ENCODE measurements around the gene MUC2.
"Not testable (repeated sequence)": the region's sequence is repeated elsewhere in the genome, so short reads cannot be mapped to it uniquely, and the experiment has no call there.

MUC2 gene

GRCh38 chr11:1108246-1108900 lies 33.7 kb downstream of the MUC2 start:
- no peak for FAIRE-seq

GRCh38 chr11:1109101-1109917 lies 34.6 kb downstream of the MUC2 start:
- no peak for FAIRE-seq

GRCh38 chr11:1109918-1110705 lies 35.4 kb downstream of the MUC2 start:
- FAIRE-seq = no peak

DNA sequence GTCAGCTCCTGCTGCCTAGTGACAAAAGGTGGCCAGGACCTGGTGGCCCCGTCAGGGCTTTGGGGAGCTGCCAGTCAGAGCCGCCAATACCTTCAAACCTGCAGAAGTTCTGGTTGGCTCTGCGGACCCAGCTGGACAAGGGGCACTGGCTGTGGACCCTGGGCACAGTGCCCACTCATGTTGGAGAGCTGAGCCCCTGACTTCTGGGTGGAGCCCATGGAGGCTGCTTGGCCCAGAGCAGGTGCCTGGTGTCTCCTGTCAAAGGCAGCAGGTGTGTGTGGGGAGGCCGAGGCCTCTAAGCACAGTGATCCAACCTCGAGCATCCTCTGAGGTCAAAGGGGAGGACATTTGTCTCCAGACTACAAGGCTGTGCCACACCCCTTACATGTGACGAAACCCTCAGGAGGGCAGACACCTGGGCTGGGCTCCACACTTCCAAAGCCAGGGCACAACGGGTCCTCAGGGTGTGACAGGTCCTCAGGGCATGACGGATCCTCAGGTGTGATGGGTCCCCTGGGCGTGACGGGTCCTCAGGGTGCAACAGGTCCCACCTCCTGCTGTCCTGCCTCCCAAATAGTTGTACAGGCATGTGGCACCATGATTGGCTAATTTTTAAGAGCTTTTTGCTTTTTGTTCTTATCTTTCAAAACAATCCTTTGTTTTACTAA lies 37.0 kb downstream of the MUC2 start:
- FAIRE-seq = no peak

DNA sequence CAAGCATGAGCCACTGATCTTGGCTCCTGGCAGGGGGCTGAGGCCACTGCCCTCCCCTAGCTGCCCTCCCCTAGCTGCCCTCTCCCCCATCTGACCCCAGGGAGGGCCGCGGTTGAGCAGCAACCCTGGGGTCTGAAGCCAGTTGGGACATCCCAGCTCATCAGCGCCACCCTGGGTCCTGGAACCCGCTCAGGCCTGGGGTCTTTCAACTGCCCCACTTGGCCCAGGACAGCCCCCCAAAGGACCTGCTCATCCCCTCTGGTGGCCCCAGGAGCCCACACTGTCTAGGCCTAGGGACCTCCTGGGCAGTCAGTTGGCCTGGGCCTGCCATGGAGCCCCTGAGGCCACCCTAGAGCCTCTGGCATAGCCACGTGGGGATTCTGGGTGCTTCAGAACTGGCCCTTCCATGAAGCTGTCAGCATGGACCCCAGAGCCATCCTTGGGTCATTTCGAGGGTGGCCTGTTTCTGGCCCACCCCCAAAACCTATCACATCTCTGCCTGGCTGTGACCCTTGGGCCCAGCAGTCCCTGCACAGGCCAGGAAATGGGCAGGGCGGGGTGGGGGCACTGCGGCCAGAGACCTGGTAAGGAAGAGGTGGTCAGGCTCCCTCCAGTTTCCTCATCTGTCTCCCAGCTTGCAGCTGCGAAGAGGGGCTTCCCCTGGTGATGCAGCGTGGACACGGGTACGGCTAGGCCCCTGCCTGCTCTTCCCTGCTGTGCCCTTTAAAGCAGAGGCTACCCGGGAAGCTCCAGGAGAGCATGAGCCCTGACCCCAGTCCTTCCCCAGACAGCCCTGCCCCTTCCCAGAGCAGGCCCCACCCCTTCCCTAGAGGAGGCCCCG lies 37.9 kb downstream of the MUC2 start:
- no peak for FAIRE-seq

- no peak for FAIRE-seq
These were observed 38.9 kb downstream of the MUC2 start for GRCh38 chr11:1113405-1114201.

GRCh38 chr11:1115292-1115691 lies 40.6 kb downstream of the MUC2 start:
- not testable (repeated sequence) for FAIRE-seq

DNA sequence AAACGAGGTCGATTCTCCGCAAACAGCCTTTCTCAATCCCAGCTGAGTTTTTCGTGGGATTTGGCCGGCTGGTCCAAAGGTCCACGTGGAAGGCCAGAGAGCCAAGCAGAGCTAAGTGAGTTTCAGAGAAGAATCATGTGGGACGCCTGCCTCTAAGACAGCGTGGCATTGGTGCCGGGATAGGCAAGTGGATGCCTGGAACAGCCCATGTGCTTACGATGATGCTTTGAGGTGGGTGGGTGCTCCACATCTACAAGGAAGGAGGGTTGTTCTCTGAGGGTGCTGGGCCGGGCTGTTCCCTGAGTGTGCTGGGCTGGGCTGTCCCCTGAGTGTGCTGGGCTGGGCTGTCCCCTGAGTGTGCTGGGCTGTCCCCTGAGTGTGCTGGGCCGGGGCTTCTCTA lies 41.4 kb downstream of the MUC2 start:
- FAIRE-seq = no peak

DNA sequence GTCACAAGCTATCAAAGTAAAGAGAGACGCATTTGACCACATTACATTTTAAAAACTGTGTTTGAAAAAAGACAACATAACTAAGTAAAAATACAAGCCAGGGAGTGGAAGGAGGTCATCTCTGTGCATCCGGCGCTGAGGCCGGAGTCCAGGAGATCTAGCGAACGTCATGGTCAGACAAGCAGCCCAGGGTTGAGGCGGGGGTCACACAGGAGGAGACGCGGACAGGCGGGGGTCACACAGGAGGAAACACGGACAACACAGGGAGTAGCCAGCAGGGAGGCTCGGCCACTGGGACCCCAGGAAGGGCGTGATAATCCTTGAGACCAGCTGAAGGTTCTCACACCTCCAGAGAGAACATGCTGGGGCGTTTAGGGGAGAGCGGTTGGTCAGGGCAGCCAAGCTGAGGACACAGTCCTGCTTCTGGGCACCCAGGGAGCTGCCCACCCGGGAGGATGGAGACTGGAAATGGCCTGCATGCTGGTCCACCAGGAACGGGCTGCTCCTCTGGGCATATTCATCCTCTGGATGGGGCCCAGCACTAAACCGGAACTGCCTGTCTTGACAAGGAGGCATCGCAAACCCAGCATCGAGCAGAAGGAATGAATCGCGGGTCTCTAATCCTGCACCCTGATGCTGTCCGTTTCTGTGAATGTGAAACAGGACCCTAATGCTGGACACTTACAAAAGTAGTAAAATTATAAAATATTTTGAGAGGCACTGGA lies 42.2 kb downstream of the MUC2 start:
- FAIRE-seq = no peak

DNA sequence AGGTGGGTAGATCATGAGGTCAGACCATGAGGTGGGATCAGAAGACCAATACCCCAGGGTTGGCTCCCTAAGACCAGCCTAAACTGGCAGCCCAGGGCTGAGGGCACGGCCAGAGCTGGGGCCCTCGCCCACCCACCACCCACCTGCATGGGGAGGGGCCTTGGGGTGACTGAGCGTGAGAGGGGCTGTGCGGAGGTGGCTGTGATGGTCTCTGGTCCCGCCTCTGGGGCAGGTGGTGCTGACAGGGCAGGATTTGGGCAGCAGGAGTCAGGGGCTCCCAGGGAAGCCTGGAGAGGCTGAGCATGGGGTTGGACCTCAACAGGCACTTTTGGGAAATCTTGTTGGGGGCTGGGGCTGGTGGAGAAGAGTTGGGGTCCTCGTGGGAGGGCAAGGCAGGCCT lies 43.3 kb downstream of the MUC2 start:
- FAIRE-seq = no peak

DNA sequence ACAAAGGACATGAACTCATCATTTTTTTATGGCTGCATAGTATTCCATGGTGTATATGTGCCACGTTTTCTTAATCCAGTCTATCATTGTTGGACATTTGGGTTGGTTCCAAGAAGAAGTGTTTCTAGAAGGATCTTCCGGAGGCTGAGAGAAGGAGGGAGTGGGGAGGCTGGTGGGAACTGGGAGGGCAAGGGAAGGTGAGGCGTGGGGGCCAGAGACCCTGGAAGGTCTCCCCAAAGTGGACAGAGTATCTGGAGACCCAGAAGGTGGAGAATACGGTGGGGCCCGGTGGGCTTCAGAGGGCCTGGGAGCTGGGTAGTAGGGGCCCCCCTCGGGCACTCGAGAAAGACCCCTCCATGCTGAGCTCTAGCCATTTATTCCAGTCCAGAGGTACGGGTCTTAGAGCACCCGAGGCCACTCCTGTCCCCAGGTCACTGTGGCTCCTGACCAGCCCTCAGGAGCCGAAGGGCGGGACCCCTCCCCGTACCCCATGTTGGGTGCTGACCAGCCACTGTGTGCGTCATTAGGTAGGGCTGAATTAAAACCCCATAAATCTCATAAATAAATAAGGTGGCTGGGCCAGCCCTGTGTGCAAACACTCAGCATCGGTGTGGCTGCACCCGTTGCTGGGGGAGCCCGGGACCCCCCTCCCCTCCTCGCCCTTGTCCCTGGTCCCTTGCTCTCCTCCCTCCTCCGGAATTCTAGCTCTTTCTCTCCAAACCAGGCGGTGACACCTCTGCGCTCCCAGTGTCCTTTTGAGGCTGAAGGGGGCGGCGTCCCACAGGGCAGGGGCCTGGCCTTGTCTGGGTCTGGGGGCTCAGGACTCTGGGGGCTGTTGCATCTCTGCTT lies 44.3 kb downstream of the MUC2 start:
- no peak for FAIRE-seq

DNA sequence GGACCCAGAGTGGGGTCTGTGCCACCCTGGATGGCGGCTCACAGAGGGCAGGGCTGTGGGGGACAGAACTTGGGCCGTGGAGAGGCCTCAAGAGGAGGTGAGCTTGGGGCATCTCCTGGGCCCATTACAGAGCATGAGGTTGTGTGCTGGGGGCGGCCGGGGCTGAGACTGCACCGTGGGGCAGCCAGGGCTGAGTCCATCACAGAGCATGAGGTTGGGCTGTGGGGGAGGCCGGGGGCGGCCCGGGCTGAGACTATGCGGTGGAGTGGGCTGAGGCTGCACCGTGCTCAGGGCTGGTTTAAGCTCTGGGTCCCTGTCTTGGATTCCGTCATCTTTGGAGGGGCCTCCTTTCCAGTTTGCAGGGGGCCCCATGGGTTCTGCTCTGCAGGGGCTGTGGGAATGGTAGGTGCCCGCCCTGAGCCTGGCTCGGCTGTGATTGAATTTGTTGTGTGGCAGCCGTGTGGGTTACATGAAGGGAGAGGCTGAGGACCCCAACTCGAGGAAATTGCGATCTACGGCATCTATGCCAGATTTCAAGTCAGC lies 45.0 kb downstream of the MUC2 start:
- FAIRE-seq = no peak

- no peak for FAIRE-seq
These were observed 46.1 kb downstream of the MUC2 start for GRCh38 chr11:1120532-1121330.

GRCh38 chr11:1121331-1121812 lies 46.7 kb downstream of the MUC2 start:
- no peak for FAIRE-seq

- no peak for FAIRE-seq
These were observed 47.4 kb downstream of the MUC2 start for GRCh38 chr11:1121813-1122663.

DNA sequence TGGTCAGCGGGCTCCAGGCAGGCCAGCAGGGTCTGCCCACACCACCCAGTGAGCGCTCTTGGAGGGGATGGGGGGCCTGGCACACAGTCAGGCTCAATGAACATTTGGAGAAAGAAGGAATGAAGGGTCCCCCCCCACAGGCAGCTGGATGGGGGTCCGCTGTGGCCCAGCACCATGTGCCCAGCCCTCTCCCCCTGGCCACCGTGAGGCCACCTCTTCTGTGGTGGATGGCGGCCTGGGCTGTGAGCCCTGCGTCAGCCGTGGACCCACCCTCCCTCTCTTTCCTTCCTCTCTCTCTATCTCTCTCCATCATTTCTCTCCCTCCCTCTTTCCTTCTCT lies 48.0 kb downstream of the MUC2 start:
- no peak for FAIRE-seq

DNA sequence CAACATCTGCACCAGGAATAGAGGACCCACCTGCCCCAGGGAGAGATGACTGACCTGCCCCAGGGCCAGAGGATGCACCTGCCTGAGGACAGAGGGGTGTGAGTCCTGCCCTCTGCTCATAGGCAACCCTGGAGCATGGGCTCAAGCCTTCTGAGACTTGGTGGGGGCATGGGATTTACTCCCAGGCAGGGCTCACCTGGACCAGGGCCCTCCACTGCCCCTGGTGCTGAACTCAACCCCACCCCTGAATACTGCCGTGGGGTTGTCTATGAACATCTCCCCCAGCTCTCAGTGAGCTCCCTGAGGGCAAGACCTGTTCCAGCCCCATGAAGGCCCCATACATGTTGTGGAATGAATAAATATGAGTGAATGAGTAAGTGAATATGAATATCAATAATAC lies 49.3 kb downstream of the MUC2 start:
- FAIRE-seq = no peak

Measured in islet of Langerhans (tissue), 1 donor.